Ishikawa (cell line): ENCODE measurements around the gene AHCYL2.

Experiments used
- CEBPB ChIP-seq: IDR thresholded peaks from 2 replicates; pipeline ENCODE4 v1.6.1; 2012
- CREB1 ChIP-seq: IDR thresholded peaks from 2 replicates; pipeline ENCODE4 v1.6.1; 2012; ENCODE audit warnings: low read depth
- EGR1 ChIP-seq: IDR thresholded peaks from 2 replicates; pipeline ENCODE4 v1.6.1; 2012
- EP300 ChIP-seq: IDR thresholded peaks from 2 replicates; pipeline ENCODE4 v1.6.1; 2012; ENCODE audit warnings: borderline replicate concordance
- FOXM1 ChIP-seq: IDR thresholded peaks from 2 replicates; pipeline ENCODE4 v1.6.1; 2012; ENCODE audit warnings: low read depth, borderline replicate concordance
- NFIC ChIP-seq: IDR thresholded peaks from 2 replicates; pipeline ENCODE4 v1.6.1; 2012
- RAD21 ChIP-seq: IDR thresholded peaks from 2 replicates; pipeline ENCODE4 v1.6.1; 2012; ENCODE audit warnings: low read depth
- TAF1 ChIP-seq: IDR thresholded peaks from 2 replicates; pipeline ENCODE4 v1.6.1; 2012; ENCODE audit warnings: low read depth, mild to moderate bottlenecking
- TCF12 ChIP-seq: IDR thresholded peaks from 2 replicates; pipeline ENCODE4 v1.6.1; 2012; ENCODE audit warnings: low read depth
- TEAD4 ChIP-seq: IDR thresholded peaks from 2 replicates; pipeline ENCODE4 v1.6.1; 2012
- YY1 ChIP-seq: IDR thresholded peaks from 2 replicates; pipeline ENCODE4 v1.6.1; 2012; ENCODE audit warnings: low read depth
- ZBTB7A ChIP-seq: IDR thresholded peaks from 2 replicates; pipeline ENCODE4 v1.6.1; 2012; ENCODE audit warnings: low read depth
- TF ChIP-seq, protein P1 (sequence below): IDR thresholded peaks from 2 replicates; pipeline ENCODE4 v1.6.1; 2012
- TF ChIP-seq, protein P2 (sequence below): IDR thresholded peaks from 2 replicates; pipeline ENCODE4 v1.6.1; 2012; ENCODE audit warnings: low read depth, mild to moderate bottlenecking
- TF ChIP-seq, protein P3 (sequence below): IDR thresholded peaks from 2 replicates; pipeline ENCODE4 v1.6.1; 2012

The AHCYL2 gene

DNA sequence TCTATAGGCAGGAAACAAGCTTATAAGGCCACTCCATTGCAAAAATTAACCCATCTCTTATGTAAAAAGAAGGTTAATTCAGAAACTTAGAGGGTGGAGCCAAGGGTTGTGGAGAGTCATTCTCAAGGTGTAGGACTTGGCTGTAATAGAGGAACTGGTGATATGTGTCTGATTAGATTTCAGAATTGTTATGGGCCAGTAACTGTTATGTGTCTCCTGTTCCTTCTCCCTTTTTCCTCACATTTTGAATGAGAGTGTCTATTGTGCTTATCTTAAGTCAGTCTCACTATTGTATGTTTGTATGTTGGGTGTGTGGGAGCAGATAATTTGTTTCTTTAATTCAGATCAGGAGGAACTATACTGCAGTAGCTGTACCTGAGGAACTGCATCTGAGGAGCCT lies 49.1 kb downstream of the AHCYL2 start:
- no peak for TF ChIP-seq TAF1
- TF ChIP-seq, protein P1, sequence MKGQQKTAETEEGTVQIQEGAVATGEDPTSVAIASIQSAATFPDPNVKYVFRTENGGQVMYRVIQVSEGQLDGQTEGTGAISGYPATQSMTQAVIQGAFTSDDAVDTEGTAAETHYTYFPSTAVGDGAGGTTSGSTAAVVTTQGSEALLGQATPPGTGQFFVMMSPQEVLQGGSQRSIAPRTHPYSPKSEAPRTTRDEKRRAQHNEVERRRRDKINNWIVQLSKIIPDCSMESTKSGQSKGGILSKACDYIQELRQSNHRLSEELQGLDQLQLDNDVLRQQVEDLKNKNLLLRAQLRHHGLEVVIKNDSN = no peak
- no peak for TF ChIP-seq NFIC
- no peak for TF ChIP-seq RAD21
- TF ChIP-seq, protein P2, sequence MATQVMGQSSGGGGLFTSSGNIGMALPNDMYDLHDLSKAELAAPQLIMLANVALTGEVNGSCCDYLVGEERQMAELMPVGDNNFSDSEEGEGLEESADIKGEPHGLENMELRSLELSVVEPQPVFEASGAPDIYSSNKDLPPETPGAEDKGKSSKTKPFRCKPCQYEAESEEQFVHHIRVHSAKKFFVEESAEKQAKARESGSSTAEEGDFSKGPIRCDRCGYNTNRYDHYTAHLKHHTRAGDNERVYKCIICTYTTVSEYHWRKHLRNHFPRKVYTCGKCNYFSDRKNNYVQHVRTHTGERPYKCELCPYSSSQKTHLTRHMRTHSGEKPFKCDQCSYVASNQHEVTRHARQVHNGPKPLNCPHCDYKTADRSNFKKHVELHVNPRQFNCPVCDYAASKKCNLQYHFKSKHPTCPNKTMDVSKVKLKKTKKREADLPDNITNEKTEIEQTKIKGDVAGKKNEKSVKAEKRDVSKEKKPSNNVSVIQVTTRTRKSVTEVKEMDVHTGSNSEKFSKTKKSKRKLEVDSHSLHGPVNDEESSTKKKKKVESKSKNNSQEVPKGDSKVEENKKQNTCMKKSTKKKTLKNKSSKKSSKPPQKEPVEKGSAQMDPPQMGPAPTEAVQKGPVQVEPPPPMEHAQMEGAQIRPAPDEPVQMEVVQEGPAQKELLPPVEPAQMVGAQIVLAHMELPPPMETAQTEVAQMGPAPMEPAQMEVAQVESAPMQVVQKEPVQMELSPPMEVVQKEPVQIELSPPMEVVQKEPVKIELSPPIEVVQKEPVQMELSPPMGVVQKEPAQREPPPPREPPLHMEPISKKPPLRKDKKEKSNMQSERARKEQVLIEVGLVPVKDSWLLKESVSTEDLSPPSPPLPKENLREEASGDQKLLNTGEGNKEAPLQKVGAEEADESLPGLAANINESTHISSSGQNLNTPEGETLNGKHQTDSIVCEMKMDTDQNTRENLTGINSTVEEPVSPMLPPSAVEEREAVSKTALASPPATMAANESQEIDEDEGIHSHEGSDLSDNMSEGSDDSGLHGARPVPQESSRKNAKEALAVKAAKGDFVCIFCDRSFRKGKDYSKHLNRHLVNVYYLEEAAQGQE = no peak
- no peak for TF ChIP-seq TCF12
- TF ChIP-seq YY1 = no peak
- no peak for TF ChIP-seq ZBTB7A
- TF ChIP-seq, protein P3, sequence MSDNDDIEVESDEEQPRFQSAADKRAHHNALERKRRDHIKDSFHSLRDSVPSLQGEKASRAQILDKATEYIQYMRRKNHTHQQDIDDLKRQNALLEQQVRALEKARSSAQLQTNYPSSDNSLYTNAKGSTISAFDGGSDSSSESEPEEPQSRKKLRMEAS = no peak
- TF ChIP-seq EGR1 = no peak
- no peak for TF ChIP-seq CREB1
- TF ChIP-seq EP300 = no peak
- TF ChIP-seq TEAD4 = no peak
- no peak for TF ChIP-seq FOXM1
- TF ChIP-seq CEBPB = no peak

DNA sequence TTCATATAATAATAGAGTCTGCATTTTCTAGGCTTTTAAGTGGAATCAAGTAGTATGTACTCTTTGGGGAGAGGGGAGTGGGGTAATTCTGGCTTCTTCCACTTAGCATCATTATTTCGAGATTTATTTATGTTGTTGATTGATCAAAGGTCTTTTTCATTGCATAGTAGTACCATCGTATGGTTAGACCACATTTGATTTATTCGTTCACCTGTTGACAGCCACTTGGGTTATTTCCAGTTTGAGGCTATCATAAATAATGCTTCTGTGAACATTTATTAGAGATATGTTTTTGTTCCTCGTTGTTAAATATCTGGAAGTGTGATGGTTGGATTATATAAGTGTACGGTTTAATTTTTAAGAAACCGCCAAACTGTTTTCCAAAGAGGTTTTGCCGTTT lies 52.8 kb downstream of the AHCYL2 start:
- no peak for TF ChIP-seq EGR1

DNA sequence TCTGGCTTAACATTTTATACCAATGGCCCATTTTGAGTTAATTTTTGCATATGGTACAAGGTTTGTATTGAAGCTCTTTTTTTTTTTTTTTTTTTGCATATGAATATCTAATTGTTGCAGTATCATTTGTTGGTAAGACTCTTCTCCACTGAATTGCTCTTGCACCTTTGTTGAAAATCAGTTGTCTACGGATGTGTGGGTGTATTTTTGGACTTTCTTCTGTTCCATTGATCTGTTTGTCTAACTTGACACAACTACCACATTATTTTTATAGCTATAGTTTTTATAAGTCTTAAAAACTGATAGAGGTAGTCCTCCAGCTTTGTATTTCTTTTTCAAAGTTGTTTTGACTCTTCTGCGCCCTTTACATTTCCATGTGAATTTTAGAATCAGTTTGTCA lies 53.9 kb downstream of the AHCYL2 start:
- TF ChIP-seq EGR1 (no peak), RAD21 (no peak), TCF12 (no peak), YY1 (no peak), CREB1 (no peak), TEAD4 (no peak), CEBPB (no peak), FOXM1 (no peak), NFIC (no peak)
- TF ChIP-seq, protein P3 = no peak

DNA sequence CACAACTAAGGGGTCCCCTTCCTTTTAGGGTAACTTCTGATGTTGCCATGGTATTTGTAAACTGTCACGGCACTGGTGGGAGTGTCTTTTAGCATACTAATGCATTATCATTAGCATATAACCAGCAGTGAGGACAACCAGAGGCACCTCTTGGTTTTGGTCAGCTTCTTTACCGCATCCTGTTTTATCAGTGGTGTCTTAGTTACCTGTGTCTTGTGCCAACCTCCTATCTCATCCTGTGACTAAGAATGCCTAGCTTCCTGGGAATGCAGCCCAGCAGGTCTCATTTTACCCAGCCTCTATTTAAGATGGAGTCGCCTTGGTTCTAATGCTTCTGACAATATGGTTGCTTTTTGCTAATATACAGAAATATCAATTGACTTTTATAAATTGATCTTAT lies 54.9 kb downstream of the AHCYL2 start:
- no peak for TF ChIP-seq EP300
- TF ChIP-seq, protein P3 = no peak
- TF ChIP-seq CREB1 = no peak

DNA sequence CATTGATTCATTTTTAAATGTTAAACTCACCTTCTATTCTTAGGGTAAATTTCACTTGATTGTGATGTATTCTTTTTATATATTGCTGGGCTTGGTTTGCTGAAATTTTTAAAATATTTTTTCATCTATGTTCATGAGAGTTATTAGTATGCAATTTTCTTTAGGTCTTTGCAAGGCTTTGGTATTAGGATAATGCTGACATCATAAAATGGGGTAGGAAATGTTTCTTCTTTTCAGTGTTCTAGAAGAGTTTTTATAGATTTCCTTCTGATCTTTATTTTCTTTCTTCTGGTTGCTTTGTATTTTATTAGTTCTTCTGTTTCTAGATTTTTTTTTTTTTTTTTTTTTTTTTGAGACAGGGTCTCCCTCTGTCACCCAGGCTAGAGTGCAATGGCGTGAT lies 56.3 kb downstream of the AHCYL2 start:
- TF ChIP-seq CREB1 (no peak), YY1 (no peak), EP300 (no peak), RAD21 (no peak), TAF1 (no peak), TCF12 (no peak), CEBPB (no peak), NFIC (no peak), EGR1 (no peak), ZBTB7A (no peak), FOXM1 (no peak), TEAD4 (no peak)
- TF ChIP-seq, protein P1 = no peak
- TF ChIP-seq, protein P2 = no peak
- TF ChIP-seq, protein P3 = no peak

DNA sequence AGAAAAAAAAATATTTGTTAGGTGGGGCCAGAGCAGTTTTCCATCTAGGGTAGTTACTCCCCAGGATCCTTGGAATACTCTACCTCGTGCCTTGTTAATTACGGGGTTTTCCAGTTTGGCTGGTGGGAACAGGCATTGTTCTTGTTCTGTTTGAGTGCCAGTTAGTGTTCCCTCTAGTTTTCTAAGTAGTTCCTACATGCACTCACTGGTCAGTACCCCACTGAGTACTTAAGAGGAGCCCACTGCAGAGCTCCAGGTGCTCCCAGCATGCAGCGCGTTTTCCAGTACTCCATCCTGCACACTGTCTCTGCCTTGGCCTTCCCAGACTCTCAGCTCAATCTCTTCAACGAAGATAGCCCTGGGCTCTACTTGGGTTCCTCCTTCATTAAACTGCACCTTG lies 58.0 kb downstream of the AHCYL2 start:
- TF ChIP-seq EGR1 = no peak
- TF ChIP-seq TCF12 = no peak
- TF ChIP-seq, protein P1 = no peak
- TF ChIP-seq RAD21 = no peak
- TF ChIP-seq YY1 = no peak
- TF ChIP-seq TEAD4 = no peak
- no peak for TF ChIP-seq ZBTB7A
- no peak for TF ChIP-seq CREB1
- no peak for TF ChIP-seq FOXM1
- no peak for TF ChIP-seq EP300
- TF ChIP-seq TAF1 = no peak
- TF ChIP-seq, protein P3 = no peak
- no peak for TF ChIP-seq NFIC
- TF ChIP-seq CEBPB = no peak
